ENCODE results near the gene SLC44A5. TPM values are rescaled to one million over a fixed set of nuclear protein-coding genes. Genes with fewer than 3 reads are reported as not detected.
"Not testable (repeated sequence)": the region's sequence is repeated elsewhere in the genome, so short reads cannot be mapped to it uniquely, and the experiment has no call there.

Gene SLC44A5
- total RNA-seq, 2 donors from 2014 or later, result 0.17 to 5.4 TPM

- intact Hi-C loops (cut with DNase I), result no loop called here
- H3K4me1 ChIP-seq, result peaks cover 4% of the 10 kb centered on the region
- H3K4me3 ChIP-seq, result no peak overlapping the region
- TF ChIP-seq, protein P1, sequence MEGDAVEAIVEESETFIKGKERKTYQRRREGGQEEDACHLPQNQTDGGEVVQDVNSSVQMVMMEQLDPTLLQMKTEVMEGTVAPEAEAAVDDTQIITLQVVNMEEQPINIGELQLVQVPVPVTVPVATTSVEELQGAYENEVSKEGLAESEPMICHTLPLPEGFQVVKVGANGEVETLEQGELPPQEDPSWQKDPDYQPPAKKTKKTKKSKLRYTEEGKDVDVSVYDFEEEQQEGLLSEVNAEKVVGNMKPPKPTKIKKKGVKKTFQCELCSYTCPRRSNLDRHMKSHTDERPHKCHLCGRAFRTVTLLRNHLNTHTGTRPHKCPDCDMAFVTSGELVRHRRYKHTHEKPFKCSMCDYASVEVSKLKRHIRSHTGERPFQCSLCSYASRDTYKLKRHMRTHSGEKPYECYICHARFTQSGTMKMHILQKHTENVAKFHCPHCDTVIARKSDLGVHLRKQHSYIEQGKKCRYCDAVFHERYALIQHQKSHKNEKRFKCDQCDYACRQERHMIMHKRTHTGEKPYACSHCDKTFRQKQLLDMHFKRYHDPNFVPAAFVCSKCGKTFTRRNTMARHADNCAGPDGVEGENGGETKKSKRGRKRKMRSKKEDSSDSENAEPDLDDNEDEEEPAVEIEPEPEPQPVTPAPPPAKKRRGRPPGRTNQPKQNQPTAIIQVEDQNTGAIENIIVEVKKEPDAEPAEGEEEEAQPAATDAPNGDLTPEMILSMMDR (IDR thresholded peaks at IDR 0.05), result no peak
- peaks cover 42% of the 10 kb centered on the region for H3K27me3 ChIP-seq
- H3K27ac ChIP-seq, result no peak overlapping the region
- no peaks in the 10 kb centered on the region for H3K9me3 ChIP-seq
- no peaks in the 10 kb centered on the region for H3K36me3 ChIP-seq
- no peak overlapping the region for H3K9ac ChIP-seq (ENCODE audit: low read depth in 2 of 2, low read length in 2 of 2)
- no peak for DNase-seq
Observed at GRCh38 chr1:75612976-75613375, 2.1 kb upstream of the SLC44A5 start.

DNA sequence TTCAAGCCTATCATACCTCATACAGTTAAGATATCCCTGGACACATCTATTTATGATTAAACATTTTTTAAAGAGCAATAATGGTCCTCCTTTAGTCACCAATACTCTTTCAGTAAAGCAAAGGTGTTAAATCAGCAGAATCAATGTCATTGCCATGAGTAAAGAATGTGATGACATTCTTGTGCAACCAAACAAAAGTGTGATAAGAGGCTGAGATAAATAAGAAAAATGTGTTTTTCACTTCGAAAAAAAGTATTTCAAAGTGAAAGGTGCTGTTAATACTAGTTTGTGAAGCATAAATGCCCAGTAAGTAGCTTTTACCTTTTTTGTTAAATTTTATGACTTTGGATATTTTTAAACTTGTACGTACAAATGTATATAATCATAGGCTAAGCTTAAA lies 8.4 kb downstream of the SLC44A5 start:
- Histone ChIP-seq H3K27ac (no peak overlapping the region), H3K27me3 (no peaks in the 10 kb centered on the region), H3K4me1 (no peaks in the 10 kb centered on the region), H3K9me3 (no peaks in the 10 kb centered on the region), H3K4me3 (no peak overlapping the region), H3K9ac (ENCODE audit: low read depth in 2 of 2, low read length in 2 of 2) (no peak overlapping the region), H3K36me3 (no peaks in the 10 kb centered on the region)
- TF ChIP-seq, protein P1 (IDR thresholded peaks at IDR 0.05), result no peak
- no peak for DNase-seq
- intact Hi-C loops (cut with DNase I), result no loop called here

GRCh38 chr1:75600781-75601180 lies 10.1 kb downstream of the SLC44A5 start:
- no peak for DNase-seq
- H3K36me3 ChIP-seq, result no peaks in the 10 kb centered on the region
- H3K4me3 ChIP-seq, result no peak overlapping the region
- no peak overlapping the region for H3K9ac ChIP-seq (ENCODE audit: low read depth in 2 of 2, low read length in 2 of 2)
- TF ChIP-seq, protein P1 (IDR thresholded peaks at IDR 0.05), result no peak
- H3K4me1 ChIP-seq, result no peaks in the 10 kb centered on the region
- no peak overlapping the region for H3K27ac ChIP-seq
- no peaks in the 10 kb centered on the region for H3K27me3 ChIP-seq
- intact Hi-C loops (cut with DNase I), result no loop called here
- H3K9me3 ChIP-seq, result no peaks in the 10 kb centered on the region

DNA sequence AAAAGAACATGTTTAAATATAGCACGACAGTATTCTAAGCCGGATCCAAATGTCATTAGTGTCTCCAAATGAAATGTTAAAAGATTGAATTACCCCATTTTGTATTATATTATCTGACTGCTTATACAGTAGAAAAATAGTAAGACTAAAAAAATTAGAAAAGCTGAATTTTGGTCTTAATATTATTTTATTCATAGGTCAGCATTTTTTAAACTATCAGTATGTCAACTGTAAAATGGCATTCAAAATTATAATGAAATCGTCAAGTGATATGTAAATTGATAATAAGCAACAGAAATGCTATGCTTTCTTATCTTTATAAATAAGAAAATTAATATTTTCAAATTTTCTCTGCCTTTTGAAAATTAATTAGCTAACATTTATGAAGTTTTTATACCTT lies 16.6 kb downstream of the SLC44A5 start:
- no peak overlapping the region for H3K9ac ChIP-seq (ENCODE audit: low read depth in 2 of 2, low read length in 2 of 2)
- no peaks in the 10 kb centered on the region for H3K27me3 ChIP-seq
- no peaks in the 10 kb centered on the region for H3K9me3 ChIP-seq
- intact Hi-C loops (cut with DNase I), result no loop called here
- no peak overlapping the region for H3K4me3 ChIP-seq
- H3K27ac ChIP-seq, result no peak overlapping the region
- TF ChIP-seq, protein P1 (IDR thresholded peaks at IDR 0.05), result no peak
- no peaks in the 10 kb centered on the region for H3K4me1 ChIP-seq
- no peaks in the 10 kb centered on the region for H3K36me3 ChIP-seq
- no peak for DNase-seq

GRCh38 chr1:75593457-75593856 lies 17.5 kb downstream of the SLC44A5 start:
- intact Hi-C loops (cut with DNase I); H3K27me3 ChIP-seq; H3K9me3 ChIP-seq; H3K4me1 ChIP-seq; DNase-seq; H3K4me3 ChIP-seq; H3K27ac ChIP-seq; H3K36me3 ChIP-seq; H3K9ac ChIP-seq (ENCODE audit: low read depth in 2 of 2, low read length in 2 of 2): not testable (repeated sequence)

DNA sequence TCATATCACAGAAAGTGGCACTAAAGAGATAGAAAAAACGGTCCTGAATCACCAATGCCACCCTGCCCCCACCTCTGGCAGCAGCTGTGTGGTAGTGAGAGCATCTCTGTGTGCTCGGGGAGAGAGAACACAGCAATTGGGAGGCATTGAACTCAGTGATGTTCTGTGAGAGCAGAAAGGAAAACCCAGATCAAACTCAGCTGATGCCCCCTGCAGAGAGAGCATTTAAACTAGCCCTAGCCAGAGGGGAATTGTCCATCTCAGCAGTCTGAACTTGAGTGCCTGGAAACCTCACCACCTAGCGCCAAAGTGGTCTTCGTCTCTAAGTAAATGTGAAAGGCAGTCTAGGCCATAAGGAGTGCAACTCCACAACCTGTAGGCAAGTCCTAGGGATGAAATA lies 21.3 kb downstream of the SLC44A5 start:
- H3K36me3 ChIP-seq, result no peaks in the 10 kb centered on the region
- no peak for DNase-seq
- no peaks in the 10 kb centered on the region for H3K9me3 ChIP-seq
- H3K27ac ChIP-seq, result no peak overlapping the region
- H3K9ac ChIP-seq (ENCODE audit: low read depth in 2 of 2, low read length in 2 of 2), result no peak overlapping the region
- TF ChIP-seq, protein P1 (IDR thresholded peaks at IDR 0.05), result no peak
- no peaks in the 10 kb centered on the region for H3K4me1 ChIP-seq
- no peaks in the 10 kb centered on the region for H3K27me3 ChIP-seq
- no peak overlapping the region for H3K4me3 ChIP-seq
- intact Hi-C loops (cut with DNase I), result no loop called here
